Liver (tissue), 3 donors: Measurements from ENCODE around the gene HLCS.
A peak's percentile ranks its signal among the peaks of the same experiment; 100 is the strongest.

Experiments
- EGR1 ChIP-seq, 2 donors: IDR thresholded peaks; 2 replicates each; pipeline ENCODE4 v1.6.1; 2016 to 2018; ENCODE audit warnings: antibody characterized with exemption in 2 of 2, low read depth in 2 of 2
- FOXA2 ChIP-seq: IDR thresholded peaks from 2 replicates; pipeline ENCODE4 v1.6.1; 2016; ENCODE audit warnings: antibody characterized with exemption
- JUND ChIP-seq, 2 donors: IDR thresholded peaks; 2 replicates each; pipeline ENCODE4 v1.6.1; 2016; ENCODE audit warnings: antibody characterized with exemption in 2 of 2
- RAD21 ChIP-seq, 2 donors: IDR thresholded peaks; 2 replicates each; pipeline ENCODE4 v1.6.1; 2016; ENCODE audit warnings: antibody characterized with exemption in 2 of 2, mild to moderate bottlenecking in 2 of 2
- RXRA ChIP-seq, 2 donors: IDR thresholded peaks; 2 replicates each; pipeline ENCODE4 v1.6.1; 2017 to 2018; ENCODE audit warnings: antibody characterized with exemption in 2 of 2, mild to moderate bottlenecking in 1 of 2
- SP1 ChIP-seq: IDR thresholded peaks from 2 replicates; pipeline ENCODE4 v1.6.1; 2018; ENCODE audit warnings: antibody characterized with exemption, mild to moderate bottlenecking
- TAF1 ChIP-seq: conservative IDR thresholded peaks from 2 replicates; pipeline ENCODE4 v1.6.1; 2016; ENCODE audit warnings: antibody characterized with exemption, mild to moderate bottlenecking
- YY1 ChIP-seq: IDR thresholded peaks from 2 replicates; pipeline ENCODE4 v1.6.1; 2016; ENCODE audit warnings: antibody characterized with exemption, mild to moderate bottlenecking
- TF ChIP-seq, protein P1 (sequence below): fragments of 150-350 bp; IDR thresholded peaks from 2 replicates; pipeline ENCODE4 v1.5.1; 2017; ENCODE audit warnings: improper control_type of control experiment, low read depth, low read length; ENCODE audit not compliant: missing input control
- TF ChIP-seq, protein P2 (sequence below): IDR thresholded peaks from 2 replicates; pipeline ENCODE4 v1.6.1; 2016; ENCODE audit warnings: antibody characterized with exemption, mild to moderate bottlenecking
- TF ChIP-seq, protein P3 (sequence below): IDR thresholded peaks from 2 replicates; pipeline ENCODE4 v1.6.1; 2016; ENCODE audit warnings: antibody characterized with exemption
- TF ChIP-seq, protein P4 (sequence below): IDR thresholded peaks from 2 replicates; pipeline ENCODE4 v1.6.1; 2016; ENCODE audit warnings: antibody characterized with exemption
- TF ChIP-seq, protein P5 (sequence below): IDR thresholded peaks from 2 replicates; pipeline ENCODE4 v1.6.1; 2016; ENCODE audit warnings: antibody characterized with exemption
- donor health status: healthy.
- donor health status: healthy.

DNA sequence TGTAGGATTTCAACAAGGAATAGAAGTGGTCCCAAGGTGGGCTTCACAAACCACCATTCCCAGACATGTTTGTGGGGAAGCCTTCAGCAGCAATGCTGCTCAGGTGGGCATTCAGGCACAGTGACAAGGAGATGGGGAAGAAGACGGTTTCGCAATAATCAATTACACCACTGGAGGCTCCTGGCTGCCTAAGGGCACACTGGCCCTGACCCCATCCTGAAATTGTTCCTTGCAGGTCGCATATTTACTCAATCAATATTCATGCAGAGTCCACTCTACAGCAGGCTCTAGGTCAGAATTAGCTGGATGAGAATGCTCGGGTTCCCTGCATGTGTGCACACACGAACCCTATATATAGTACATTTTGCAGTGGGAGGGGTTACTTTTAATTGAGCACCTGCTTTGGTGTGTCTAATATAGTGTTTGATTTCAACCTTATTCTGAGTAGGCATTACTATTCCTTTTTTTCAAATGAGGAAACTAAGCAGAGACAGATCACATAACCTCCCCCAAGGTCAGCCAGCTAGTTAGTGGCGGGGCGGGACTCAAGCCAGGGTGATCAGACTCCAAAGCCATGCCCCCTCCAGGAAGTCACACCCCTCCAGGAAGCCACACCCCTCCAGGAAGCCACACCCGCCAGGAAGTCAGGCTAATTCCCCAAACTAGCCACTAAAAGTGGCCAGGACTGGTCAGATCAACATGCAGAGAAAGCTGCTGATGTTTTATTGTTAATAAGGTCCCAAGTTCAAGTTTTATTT lies 106.5 kb downstream of the HLCS start:
- TF ChIP-seq, protein P1, sequence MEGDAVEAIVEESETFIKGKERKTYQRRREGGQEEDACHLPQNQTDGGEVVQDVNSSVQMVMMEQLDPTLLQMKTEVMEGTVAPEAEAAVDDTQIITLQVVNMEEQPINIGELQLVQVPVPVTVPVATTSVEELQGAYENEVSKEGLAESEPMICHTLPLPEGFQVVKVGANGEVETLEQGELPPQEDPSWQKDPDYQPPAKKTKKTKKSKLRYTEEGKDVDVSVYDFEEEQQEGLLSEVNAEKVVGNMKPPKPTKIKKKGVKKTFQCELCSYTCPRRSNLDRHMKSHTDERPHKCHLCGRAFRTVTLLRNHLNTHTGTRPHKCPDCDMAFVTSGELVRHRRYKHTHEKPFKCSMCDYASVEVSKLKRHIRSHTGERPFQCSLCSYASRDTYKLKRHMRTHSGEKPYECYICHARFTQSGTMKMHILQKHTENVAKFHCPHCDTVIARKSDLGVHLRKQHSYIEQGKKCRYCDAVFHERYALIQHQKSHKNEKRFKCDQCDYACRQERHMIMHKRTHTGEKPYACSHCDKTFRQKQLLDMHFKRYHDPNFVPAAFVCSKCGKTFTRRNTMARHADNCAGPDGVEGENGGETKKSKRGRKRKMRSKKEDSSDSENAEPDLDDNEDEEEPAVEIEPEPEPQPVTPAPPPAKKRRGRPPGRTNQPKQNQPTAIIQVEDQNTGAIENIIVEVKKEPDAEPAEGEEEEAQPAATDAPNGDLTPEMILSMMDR, result no peak
- TF ChIP-seq EGR1 (IDR thresholded peaks at IDR 0.05; ENCODE audit: low read depth in 2 of 2) (peak; percentile 6 to 73), RAD21 (IDR thresholded peaks at IDR 0.05) (peak in 1 of 2 donors; percentile 24), JUND (IDR thresholded peaks at IDR 0.05) (peak in 1 of 2 donors; percentile 26), RXRA (IDR thresholded peaks at IDR 0.05) (peak; percentile 71 to 91), FOXA2 (peak; percentile 37), TAF1 (peak; percentile 46), YY1 (peak; percentile 61), SP1 (peak; percentile 85)
- TF ChIP-seq, protein P2, sequence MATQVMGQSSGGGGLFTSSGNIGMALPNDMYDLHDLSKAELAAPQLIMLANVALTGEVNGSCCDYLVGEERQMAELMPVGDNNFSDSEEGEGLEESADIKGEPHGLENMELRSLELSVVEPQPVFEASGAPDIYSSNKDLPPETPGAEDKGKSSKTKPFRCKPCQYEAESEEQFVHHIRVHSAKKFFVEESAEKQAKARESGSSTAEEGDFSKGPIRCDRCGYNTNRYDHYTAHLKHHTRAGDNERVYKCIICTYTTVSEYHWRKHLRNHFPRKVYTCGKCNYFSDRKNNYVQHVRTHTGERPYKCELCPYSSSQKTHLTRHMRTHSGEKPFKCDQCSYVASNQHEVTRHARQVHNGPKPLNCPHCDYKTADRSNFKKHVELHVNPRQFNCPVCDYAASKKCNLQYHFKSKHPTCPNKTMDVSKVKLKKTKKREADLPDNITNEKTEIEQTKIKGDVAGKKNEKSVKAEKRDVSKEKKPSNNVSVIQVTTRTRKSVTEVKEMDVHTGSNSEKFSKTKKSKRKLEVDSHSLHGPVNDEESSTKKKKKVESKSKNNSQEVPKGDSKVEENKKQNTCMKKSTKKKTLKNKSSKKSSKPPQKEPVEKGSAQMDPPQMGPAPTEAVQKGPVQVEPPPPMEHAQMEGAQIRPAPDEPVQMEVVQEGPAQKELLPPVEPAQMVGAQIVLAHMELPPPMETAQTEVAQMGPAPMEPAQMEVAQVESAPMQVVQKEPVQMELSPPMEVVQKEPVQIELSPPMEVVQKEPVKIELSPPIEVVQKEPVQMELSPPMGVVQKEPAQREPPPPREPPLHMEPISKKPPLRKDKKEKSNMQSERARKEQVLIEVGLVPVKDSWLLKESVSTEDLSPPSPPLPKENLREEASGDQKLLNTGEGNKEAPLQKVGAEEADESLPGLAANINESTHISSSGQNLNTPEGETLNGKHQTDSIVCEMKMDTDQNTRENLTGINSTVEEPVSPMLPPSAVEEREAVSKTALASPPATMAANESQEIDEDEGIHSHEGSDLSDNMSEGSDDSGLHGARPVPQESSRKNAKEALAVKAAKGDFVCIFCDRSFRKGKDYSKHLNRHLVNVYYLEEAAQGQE, result peak; percentile 33
- TF ChIP-seq, protein P3, sequence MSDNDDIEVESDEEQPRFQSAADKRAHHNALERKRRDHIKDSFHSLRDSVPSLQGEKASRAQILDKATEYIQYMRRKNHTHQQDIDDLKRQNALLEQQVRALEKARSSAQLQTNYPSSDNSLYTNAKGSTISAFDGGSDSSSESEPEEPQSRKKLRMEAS, result peak; percentile 71
- TF ChIP-seq, protein P4, sequence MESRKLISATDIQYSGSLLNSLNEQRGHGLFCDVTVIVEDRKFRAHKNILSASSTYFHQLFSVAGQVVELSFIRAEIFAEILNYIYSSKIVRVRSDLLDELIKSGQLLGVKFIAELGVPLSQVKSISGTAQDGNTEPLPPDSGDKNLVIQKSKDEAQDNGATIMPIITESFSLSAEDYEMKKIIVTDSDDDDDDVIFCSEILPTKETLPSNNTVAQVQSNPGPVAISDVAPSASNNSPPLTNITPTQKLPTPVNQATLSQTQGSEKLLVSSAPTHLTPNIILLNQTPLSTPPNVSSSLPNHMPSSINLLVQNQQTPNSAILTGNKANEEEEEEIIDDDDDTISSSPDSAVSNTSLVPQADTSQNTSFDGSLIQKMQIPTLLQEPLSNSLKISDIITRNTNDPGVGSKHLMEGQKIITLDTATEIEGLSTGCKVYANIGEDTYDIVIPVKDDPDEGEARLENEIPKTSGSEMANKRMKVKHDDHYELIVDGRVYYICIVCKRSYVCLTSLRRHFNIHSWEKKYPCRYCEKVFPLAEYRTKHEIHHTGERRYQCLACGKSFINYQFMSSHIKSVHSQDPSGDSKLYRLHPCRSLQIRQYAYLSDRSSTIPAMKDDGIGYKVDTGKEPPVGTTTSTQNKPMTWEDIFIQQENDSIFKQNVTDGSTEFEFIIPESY, result peak; percentile 66
- TF ChIP-seq, protein P5, sequence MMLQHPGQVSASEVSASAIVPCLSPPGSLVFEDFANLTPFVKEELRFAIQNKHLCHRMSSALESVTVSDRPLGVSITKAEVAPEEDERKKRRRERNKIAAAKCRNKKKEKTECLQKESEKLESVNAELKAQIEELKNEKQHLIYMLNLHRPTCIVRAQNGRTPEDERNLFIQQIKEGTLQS, result peak; percentile 15
